H4 (cell line): Measurements from ENCODE around the gene RNF121. TPM values are rescaled to one million over a fixed set of nuclear protein-coding genes. Genes with fewer than 3 reads are reported as not detected.

Experiments
- DNase-seq: peaks from one replicate; pipeline ENCODE4 v3.0.0-alpha.2; 2015; ENCODE audit warnings: low spot score
- total RNA-seq: library from RNA; depleted of rRNA; stranded (reverse); fragments of >200 nt; shearing (Covaris generic); gene quantifications from 2 replicates; pipeline ENCODE4 v1.2.3, GENCODE V29; 2014

The RNF121 gene
- total RNA-seq, 1 experiment from 2014 or later = 25.8 TPM

DNA sequence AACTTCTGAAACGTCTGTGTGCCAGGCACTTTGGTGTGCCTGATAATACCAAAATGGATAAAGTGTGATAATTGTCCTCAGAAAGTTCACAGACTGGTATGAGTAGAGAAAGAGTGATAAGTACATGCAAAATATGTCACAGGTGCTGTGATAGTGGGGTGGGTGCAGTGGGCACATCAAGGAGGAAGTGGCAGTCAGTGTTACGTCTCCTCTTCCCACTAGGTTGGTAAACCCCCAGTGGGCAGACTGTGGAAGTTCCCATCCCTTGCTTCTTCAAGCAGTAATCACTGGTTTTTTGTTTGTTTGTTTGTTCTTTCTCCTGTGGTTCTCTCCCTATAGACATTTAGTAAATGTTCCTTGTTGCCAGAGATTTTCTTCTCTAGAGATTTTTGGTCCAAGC is 5.4 kb downstream of the RNF121 start:
- no peak for DNase-seq

DNA sequence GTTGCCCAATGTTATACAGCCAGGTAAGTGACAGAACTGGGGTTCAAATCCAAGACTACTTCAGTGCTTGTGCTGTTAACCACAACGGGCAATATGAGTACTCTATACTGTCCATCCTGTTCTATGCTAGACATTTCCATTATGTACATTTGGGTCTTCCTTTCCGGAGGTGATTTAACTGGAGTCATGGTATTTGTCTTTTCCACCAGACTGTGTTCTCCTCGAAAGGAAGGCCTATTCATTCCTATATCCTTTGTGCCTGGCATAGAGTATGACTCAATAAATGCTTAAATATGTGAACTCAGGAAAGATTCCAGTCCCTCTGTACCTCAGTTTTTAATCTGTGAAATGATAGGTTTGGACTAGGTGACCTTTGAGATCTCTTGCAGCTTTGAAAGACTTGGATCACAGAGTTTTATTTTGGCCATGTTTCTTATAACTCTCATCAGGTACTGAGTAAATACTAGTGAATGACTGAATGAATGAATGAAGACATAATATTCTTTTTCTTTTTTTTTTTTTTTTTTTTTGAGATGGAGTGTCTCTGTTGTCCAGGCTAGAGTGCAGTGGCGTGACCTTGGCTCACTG is 6.6 kb downstream of the RNF121 start:
- no peak for DNase-seq

- no peak for DNase-seq
Measured at GRCh38 chr11:71936825-71937224, 8.0 kb downstream of the RNF121 start.

GRCh38 chr11:71937826-71938225 is 9.0 kb downstream of the RNF121 start:
- no peak for DNase-seq

GRCh38 chr11:71940561-71941219 is 11.8 kb downstream of the RNF121 start:
- no peak for DNase-seq

DNA sequence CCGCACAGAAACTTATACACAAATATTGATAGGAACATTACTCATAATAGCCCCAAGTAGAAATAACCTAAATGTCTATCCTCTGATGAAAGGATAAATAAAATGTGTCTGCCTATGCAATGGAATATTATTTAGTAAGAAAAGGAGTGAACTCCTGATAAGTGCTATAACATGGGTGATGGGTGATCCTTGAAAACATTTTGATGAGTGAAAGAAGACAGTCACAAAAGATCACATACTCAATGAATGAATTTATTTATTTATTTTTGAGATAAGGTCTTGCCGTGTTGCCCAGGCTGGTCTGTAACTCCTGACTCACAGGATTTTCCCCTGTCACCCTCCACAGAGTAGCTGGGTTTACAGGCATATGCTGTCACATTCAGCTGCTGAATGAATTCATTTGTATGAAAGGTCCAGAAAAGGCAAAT is 17.3 kb downstream of the RNF121 start:
- peak; percentile 19 for DNase-seq

- DNase-seq = no peak
Measured at GRCh38 chr11:71947498-71947897, 18.7 kb downstream of the RNF121 start.

- peak; percentile 25 for DNase-seq
Measured at GRCh38 chr11:71948314-71949027, 19.6 kb downstream of the RNF121 start.

GRCh38 chr11:71949034-71949433 is 20.2 kb downstream of the RNF121 start:
- DNase-seq = no peak

- no peak for DNase-seq
Measured at GRCh38 chr11:71951741-71952310, 23.0 kb downstream of the RNF121 start.

GRCh38 chr11:71955898-71956456 is 27.1 kb downstream of the RNF121 start:
- no peak for DNase-seq

GRCh38 chr11:71962428-71963038 is 33.7 kb downstream of the RNF121 start:
- DNase-seq = peak; percentile 67

DNA sequence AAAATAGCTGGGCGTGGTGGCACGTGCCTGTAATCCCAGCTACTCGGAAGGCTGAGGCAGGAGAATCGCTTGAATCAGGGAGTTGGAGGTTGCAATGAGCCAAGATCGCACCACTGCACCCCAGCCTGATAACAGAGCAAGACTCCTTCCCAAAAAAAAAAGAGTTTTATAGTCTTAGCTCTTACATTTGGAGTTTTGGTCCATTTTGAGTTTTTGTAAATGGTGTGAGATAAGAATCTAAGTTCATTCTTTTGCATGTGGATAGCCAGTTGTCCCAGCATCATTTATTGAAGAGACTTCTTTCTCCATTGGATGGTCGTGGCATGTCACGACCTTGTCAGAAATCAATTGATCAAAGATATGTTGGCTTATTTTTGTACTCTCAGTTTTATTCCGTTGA is 34.6 kb downstream of the RNF121 start:
- no peak for DNase-seq

DNA sequence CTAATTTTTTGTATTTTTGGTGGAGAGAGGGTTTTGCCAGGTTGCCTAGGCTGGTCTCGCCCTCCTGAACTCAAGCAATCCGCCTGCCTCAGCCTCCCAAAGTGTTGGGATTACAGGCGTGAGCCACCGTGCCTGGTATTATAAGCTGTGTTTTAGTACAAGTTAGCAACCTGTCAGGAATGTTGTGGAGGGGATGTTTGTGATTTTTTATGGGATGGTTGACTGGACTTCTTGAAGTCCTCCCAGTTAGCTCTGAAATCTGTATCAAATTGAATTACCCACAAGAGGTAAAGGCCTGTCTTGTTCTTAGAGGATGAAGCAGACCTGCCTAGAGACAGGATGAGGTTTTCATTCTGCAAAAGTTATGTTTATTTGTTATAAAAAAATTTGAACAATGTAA is 35.8 kb downstream of the RNF121 start:
- no peak for DNase-seq

DNA sequence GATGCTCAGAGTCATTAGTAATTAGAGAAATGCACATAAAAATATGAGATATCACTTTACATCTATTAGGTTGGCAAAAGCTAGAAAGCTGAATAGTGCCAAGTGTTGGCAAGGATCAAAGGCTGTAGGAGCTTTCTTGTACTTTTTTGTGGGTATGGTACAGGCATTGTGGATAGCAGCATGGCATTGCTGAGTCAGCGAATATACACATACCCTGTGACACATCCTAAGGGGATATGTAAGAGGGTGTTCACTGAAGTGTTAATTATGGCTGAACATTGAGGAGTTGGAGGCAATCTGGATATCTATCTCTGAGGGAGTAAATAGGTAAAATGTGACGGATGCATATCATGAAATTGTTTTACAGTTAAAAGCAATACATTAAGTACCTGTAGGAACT is 42.8 kb downstream of the RNF121 start:
- no peak for DNase-seq

DNA sequence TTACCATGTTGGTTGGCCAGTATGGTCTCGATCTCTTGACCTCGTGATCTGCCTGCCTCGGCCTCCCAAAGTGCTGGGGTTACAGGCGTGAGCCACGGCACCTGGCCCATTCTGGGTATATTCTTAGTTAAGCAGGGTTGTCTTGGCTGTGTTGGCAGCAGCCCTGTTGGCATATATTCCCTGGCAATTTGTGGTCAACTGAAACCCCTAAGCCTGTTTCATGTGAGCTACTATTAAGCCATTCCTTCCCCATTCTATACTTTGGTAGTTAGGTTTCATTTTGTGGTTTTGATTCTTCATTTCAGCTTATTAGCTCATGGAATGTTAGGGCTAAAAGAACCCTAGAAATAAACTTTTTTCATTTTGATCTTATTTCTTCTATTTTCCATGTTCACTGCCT is 47.7 kb downstream of the RNF121 start:
- DNase-seq = no peak

DNA sequence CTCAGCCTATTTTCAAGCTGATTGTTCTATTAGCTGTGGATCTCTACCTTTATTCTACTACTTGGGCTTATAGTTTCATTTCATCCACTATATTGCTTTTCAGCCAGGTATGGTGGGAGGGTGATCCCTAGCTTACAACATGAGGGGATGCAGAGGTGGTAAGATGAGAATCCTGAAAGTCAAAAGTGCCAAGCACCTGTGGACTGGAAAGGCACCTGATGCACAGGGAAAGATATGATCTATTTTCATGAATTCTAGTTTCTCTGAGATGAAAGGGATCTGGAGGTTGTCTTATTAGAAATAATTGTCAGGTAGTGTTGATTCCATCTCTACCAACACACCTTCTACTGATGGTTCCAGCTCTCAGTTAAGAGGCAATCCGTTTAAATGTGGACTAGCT is 48.2 kb downstream of the RNF121 start:
- no peak for DNase-seq

GRCh38 chr11:71977743-71978418 is 49.0 kb downstream of the RNF121 start:
- peak; percentile 42 for DNase-seq

DNA sequence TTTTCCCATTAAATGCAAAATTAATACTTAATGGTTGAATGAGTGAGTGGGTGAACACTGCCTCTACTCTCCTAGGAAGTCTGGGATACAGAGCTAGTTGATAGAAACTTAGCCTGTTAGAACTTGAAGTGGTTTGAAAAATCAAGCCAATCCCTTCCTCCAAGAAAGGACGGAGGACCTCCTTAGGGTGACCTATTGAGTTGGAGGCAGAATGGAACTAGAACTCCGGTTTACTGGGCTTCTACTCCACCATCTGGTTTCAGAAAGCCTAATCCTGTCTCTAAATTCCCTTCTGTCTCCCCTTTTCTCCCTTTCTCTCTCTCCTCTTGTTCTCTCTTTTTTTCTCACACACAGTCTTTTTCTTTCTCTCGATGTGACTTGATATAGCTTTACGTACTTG is 50.2 kb downstream of the RNF121 start:
- no peak for DNase-seq

GRCh38 chr11:71979602-71980001 is 50.8 kb downstream of the RNF121 start:
- DNase-seq = no peak

DNA sequence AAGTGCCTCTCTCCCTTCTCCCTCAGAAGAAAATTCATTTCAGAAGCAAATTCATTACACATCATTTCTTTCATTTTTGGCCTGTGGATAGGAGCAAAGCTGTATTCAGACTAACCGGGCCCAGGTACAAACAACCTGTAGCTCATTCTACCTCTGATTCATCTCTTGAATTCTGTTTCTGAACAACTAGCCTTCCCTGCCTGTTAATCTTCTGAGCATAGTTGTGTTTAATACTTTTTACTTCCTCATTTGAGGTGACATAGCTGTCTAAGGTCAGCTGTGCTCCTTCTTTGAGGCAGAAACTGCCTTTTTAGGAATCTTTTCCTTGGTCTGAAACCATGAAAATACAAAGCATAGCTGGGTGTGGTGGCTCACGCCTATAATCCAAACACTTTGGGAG is 57.3 kb downstream of the RNF121 start:
- DNase-seq = no peak

DNA sequence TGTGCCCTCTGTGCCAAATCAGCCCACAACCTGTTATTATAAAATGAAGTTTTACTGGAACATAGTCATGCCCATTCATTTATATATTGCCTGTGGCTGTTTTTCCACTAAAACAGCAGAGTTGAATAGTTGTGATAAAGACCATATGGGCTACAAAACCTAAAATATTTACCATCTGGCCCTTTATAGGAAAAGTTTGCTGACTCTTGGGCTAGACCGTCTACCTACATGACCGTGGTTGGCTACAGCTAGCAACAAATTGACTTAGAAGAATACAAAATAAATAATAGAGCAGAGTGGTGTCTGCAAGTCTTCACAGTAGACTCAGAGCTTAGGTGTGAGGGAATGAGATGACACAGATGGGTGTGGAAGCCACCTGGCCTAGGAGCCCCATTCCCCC is 58.7 kb downstream of the RNF121 start:
- no peak for DNase-seq
